ENCODE measurements around the gene GAS6. TPM values are rescaled to one million over a fixed set of nuclear protein-coding genes. Genes with fewer than 3 reads are reported as not detected.
A peak's percentile ranks its signal among the peaks of the same experiment; 100 is the strongest.
"Not testable (repeated sequence)": the region's sequence is repeated elsewhere in the genome, so short reads cannot be mapped to it uniquely, and the experiment has no call there.

Gene GAS6
- total RNA-seq, 2 experiments from 2014 or later, result 1.7 to 3.2 TPM

- intact Hi-C loops (cut with micrococcal nuclease), result no loop called here
- Mint-ChIP-seq H3K27ac (no peak overlapping the region), H3K4me1 (ENCODE audit: low read depth) (peaks cover 12% of the 10 kb centered on the region), H3K27me3 (ENCODE audit: low read depth) (no peaks in the 10 kb centered on the region), H3K9me3 (no peaks in the 10 kb centered on the region), H3K36me3 (ENCODE audit: low read depth) (peaks cover 3% of the 10 kb centered on the region), H3K4me3 (no peak overlapping the region)
- CTCF ChIA-PET, result no interaction called here
- DNase-seq, result no peak
Observed at GRCh38 chr13:113834496-113835200, 29.2 kb downstream of the GAS6 start.

DNA sequence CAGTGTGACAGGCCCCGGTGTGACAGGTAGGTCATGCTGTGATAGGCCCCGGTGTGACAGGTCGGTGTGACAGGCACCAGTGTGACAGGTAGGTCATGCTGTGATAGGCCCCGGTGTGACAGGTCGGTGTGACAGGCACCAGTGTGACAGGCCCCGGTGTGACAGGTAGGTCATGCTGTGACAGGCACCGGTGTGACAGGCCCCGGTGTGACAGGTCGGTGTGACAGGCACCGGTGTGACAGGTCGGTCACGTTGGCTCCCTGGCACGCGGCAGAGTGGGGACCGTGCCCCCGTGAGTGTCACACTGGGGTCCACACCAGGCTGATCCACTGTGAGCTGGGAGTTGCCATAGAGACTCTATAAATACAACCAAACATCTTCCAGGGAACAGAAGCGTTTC lies 29.9 kb downstream of the GAS6 start:
- DNase-seq; H3K9me3 Mint-ChIP-seq; H3K27me3 Mint-ChIP-seq (ENCODE audit: low read depth); intact Hi-C loops (cut with micrococcal nuclease); H3K36me3 Mint-ChIP-seq (ENCODE audit: low read depth); H3K4me3 Mint-ChIP-seq; CTCF ChIA-PET: not testable (repeated sequence)
- H3K4me1 Mint-ChIP-seq (ENCODE audit: low read depth), result peaks cover 12% of the 10 kb centered on the region
- H3K27ac Mint-ChIP-seq, result peak overlapping the region; percentile 18

DNA sequence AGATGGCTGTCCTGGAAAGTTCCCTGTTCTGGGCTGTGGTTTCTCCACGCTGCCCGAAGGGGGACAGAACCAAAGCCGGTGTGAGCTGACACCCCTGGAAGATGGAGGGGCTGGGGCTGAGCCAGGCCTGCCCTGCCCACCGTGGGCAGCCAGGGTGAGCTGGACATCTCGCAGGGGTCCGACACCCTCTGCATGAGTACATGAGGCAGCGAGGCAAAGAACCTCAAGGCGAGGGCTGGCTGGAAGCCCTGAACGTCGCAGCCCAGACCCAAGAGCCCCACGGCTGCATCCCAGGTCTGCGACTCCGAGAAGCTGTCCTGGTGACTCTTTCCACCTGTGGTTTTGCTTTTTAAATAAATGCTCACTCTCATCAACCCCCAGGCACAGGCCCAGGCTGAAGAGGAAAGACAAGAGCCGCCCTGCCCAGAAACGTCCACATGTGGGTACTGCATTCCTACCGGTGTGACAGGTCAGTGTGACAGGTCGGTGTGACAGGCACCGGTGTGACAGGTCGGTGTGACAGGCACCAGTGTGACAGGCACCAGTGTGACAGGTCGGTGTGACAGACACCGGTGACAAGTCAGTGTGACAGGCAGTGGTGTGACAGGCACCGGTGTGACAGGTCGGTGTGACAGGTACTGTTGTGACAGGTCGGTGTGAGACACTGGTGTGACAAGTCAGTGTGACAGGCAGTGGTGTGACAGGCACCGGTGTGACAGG lies 30.6 kb downstream of the GAS6 start:
- intact Hi-C loops (cut with micrococcal nuclease), result no loop called here
- CTCF ChIA-PET, result no interaction called here
- Mint-ChIP-seq H3K4me3 (no peak overlapping the region), H3K4me1 (ENCODE audit: low read depth) (peaks cover 12% of the 10 kb centered on the region), H3K27ac (no peak overlapping the region), H3K36me3 (ENCODE audit: low read depth) (peaks cover 4% of the 10 kb centered on the region), H3K9me3 (no peaks in the 10 kb centered on the region), H3K27me3 (ENCODE audit: low read depth) (no peaks in the 10 kb centered on the region)
- no peak for DNase-seq

DNA sequence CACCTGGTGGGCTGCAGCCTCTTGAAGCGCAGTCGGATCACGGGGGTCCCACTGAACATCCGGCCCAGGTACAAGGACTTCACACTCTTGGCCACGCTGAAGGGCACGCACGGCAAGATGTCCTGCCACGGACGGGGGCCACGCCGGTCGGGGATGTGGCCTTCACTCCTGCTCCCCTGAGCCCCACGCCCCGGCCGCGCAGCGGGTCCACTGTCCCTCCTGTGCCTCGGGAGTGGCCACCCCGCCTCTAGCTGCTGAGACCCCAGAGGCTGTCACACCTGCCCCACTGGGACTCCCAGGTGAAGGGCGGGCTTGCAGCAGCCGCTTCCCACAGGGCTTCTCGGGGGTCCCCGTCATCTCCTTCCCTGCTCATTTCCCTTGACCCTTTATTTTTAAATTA lies 31.2 kb downstream of the GAS6 start:
- no peak overlapping the region for H3K4me3 Mint-ChIP-seq
- CTCF ChIA-PET, result no interaction called here
- H3K9me3 Mint-ChIP-seq, result no peaks in the 10 kb centered on the region
- H3K36me3 Mint-ChIP-seq (ENCODE audit: low read depth), result peaks cover 5% of the 10 kb centered on the region
- H3K27ac Mint-ChIP-seq, result no peak overlapping the region
- no peak for DNase-seq
- H3K27me3 Mint-ChIP-seq (ENCODE audit: low read depth), result no peaks in the 10 kb centered on the region
- intact Hi-C loops (cut with micrococcal nuclease), result no loop called here
- peaks cover 10% of the 10 kb centered on the region for H3K4me1 Mint-ChIP-seq (ENCODE audit: low read depth)

DNA sequence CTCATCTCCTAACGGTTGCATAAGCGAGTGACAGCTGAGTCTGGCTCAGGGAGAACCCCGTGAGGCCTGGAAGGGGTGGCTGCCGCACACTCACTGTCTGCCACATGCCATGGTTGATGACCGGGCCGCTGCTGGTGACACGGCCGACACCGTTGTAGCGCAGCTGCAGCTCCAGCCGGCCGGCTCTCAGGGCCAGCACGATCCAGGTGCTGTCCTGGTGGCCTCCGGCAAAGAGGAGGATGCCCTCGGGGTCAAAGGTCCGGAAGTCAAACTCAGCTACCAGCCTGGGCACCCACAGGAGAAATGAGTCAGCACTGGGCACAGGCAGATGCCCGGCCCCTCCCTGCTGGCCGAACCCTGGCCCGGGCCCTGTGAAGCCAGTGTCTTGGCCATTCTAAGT lies 31.7 kb downstream of the GAS6 start:
- no peak overlapping the region for H3K4me3 Mint-ChIP-seq
- H3K36me3 Mint-ChIP-seq (ENCODE audit: low read depth), result peaks cover 5% of the 10 kb centered on the region
- intact Hi-C loops (cut with micrococcal nuclease), result no loop called here
- H3K4me1 Mint-ChIP-seq (ENCODE audit: low read depth), result peaks cover 6% of the 10 kb centered on the region
- CTCF ChIA-PET, result no interaction called here
- no peak for DNase-seq
- no peaks in the 10 kb centered on the region for H3K9me3 Mint-ChIP-seq
- no peaks in the 10 kb centered on the region for H3K27me3 Mint-ChIP-seq (ENCODE audit: low read depth)
- H3K27ac Mint-ChIP-seq, result no peak overlapping the region

DNA sequence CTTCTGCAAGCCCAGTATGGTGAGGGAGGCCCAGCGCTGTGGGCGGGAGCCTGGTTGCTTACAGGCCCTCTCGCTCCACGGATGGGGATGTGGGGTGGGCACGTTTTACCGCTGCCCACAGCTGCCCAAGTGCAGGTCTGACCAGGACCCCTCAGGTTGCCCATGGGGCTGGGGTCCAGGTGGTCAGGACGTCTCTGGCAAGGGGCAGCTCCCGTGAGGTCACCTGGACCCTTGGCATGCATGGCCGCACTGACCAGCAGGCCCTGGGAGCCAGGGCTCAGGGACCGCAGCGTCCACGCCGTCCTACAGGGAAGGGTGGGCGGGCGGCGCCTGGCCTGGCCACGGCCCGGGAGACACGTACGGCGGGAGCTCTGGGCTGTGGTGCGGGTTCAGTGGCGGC lies 32.8 kb downstream of the GAS6 start:
- Mint-ChIP-seq H3K27me3 (ENCODE audit: low read depth) (no peaks in the 10 kb centered on the region), H3K4me3 (no peak overlapping the region), H3K36me3 (ENCODE audit: low read depth) (peaks cover 7% of the 10 kb centered on the region), H3K9me3 (no peaks in the 10 kb centered on the region), H3K27ac (no peak overlapping the region), H3K4me1 (ENCODE audit: low read depth) (peaks cover 2% of the 10 kb centered on the region)
- intact Hi-C loops (cut with micrococcal nuclease), result no loop called here
- no peak for DNase-seq
- CTCF ChIA-PET, result no interaction called here

DNA sequence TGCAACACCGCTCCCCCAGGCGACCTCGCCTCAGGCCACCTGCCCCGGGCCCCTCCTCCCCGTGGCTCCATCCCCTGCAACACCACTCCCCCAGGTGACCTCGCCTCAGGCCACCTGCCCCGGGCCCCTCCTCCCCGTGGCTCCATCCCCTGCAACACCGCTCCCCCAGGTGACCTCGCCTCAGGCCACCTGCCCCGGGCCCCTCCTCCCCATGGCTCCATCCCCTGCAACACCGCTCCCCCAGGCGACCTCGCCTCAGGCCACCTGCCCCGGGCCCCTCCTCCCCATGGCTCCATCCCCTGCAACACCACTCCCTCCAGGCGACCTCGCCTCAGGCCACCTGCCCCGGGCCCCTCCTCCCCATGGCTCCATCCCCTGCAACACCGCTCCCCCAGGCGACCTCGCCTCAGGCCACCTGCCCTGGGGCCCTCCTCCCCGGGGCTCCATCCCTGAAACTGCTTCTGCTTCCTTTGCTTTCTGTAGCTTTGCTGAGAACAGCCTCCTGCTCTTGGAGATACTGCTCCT lies 33.4 kb downstream of the GAS6 start:
- H3K9me3 Mint-ChIP-seq, CTCF ChIA-PET: not testable (repeated sequence)

GRCh38 chr13:113828282-113828825 lies 35.5 kb downstream of the GAS6 start:
- no peak overlapping the region for H3K4me3 Mint-ChIP-seq
- no peaks in the 10 kb centered on the region for H3K9me3 Mint-ChIP-seq
- H3K27ac Mint-ChIP-seq, result no peak overlapping the region
- H3K27me3 Mint-ChIP-seq (ENCODE audit: low read depth), result no peaks in the 10 kb centered on the region
- H3K4me1 Mint-ChIP-seq (ENCODE audit: low read depth), result no peaks in the 10 kb centered on the region
- CTCF ChIA-PET, result no interaction called here
- intact Hi-C loops (cut with micrococcal nuclease), result no loop called here
- no peak for DNase-seq
- peaks cover 5% of the 10 kb centered on the region for H3K36me3 Mint-ChIP-seq (ENCODE audit: low read depth)

More for the DNA sequence above, 33.4 kb downstream of the GAS6 start:
- H3K27ac Mint-ChIP-seq; H3K36me3 Mint-ChIP-seq (ENCODE audit: low read depth); H3K4me3 Mint-ChIP-seq; DNase-seq; intact Hi-C loops (cut with micrococcal nuclease); H3K4me1 Mint-ChIP-seq (ENCODE audit: low read depth); H3K27me3 Mint-ChIP-seq (ENCODE audit: low read depth): not testable (repeated sequence)

GRCh38 chr13:113827021-113827420 lies 36.9 kb downstream of the GAS6 start:
- H3K9me3 Mint-ChIP-seq, result no peaks in the 10 kb centered on the region
- H3K36me3 Mint-ChIP-seq (ENCODE audit: low read depth), result peaks cover 6% of the 10 kb centered on the region
- intact Hi-C loops (cut with micrococcal nuclease), result no loop called here
- H3K27ac Mint-ChIP-seq, result no peak overlapping the region
- no peaks in the 10 kb centered on the region for H3K27me3 Mint-ChIP-seq (ENCODE audit: low read depth)
- no peak overlapping the region for H3K4me3 Mint-ChIP-seq
- CTCF ChIA-PET, result no interaction called here
- no peak for DNase-seq
- no peaks in the 10 kb centered on the region for H3K4me1 Mint-ChIP-seq (ENCODE audit: low read depth)

DNA sequence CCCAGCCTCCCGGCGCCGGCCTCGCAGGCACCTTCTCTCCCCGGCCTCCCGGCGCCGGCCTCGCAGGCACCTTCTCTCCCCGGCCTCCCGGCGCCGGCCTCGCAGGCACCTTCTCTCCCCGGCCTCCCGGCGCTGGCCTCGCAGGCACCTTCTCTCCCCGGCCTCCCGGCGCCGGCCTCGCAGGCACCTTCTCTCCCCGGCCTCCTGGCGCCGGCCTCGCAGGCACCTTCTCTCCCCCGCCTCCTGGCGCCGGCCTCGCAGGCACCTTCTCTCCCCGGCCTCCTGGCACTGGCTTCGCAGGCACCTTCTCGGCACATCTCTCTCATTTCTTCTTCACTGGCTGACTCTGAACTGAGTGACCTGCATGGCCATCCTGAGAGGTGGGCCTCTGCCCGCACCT lies 37.4 kb downstream of the GAS6 start:
- H3K4me1 Mint-ChIP-seq (ENCODE audit: low read depth); H3K4me3 Mint-ChIP-seq; H3K9me3 Mint-ChIP-seq; CTCF ChIA-PET; H3K27ac Mint-ChIP-seq; H3K36me3 Mint-ChIP-seq (ENCODE audit: low read depth); DNase-seq; H3K27me3 Mint-ChIP-seq (ENCODE audit: low read depth); intact Hi-C loops (cut with micrococcal nuclease): not testable (repeated sequence)

DNA sequence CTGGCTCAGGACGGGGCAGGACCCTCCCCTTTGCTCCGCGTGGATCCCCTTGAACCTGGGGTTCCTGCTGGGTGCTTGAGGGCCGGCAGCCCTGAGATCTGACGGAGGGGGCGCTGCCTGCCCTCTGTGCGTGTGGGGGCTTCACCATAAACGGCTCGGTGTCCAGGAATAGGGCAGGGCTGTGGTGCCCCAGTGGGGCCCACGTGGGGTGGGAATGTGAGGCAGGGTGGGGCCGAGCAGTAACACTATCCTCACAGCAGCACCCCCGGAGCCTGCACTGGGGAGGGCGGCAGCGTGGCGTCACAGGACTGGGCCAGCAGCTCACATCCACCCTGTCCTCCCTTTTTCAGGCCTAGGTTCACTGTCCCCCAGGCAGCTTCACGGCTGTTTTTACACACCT lies 38.0 kb downstream of the GAS6 start:
- no peak for DNase-seq
- CTCF ChIA-PET, result no interaction called here
- H3K27me3 Mint-ChIP-seq (ENCODE audit: low read depth), result no peaks in the 10 kb centered on the region
- H3K4me3 Mint-ChIP-seq, result no peak overlapping the region
- H3K4me1 Mint-ChIP-seq (ENCODE audit: low read depth), result no peaks in the 10 kb centered on the region
- no peak overlapping the region for H3K27ac Mint-ChIP-seq
- peaks cover 7% of the 10 kb centered on the region for H3K36me3 Mint-ChIP-seq (ENCODE audit: low read depth)
- intact Hi-C loops (cut with micrococcal nuclease), result no loop called here
- H3K9me3 Mint-ChIP-seq, result no peaks in the 10 kb centered on the region

DNA sequence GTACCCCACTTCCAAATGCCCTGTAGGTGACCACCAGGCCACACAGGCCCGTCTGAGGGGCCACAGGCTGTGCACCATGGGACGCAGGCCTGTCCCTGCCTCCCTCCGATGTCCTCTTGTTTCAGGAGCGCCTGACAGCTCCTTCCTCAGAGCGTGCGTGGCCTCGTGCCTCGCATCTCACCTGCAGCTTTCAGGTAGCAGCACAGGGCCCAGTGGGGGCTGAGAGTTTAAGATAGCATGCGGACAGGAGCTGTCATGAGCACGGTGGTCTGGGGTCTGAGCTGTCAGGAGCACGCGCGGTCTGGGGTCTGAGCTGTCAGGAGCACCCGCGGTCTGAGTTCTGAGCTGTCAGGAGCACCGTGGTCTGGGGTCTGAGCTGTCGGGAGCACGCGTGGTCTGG lies 40.1 kb downstream of the GAS6 start:
- H3K4me1 Mint-ChIP-seq (ENCODE audit: low read depth), result no peaks in the 10 kb centered on the region
- H3K27ac Mint-ChIP-seq, result no peak overlapping the region
- no peaks in the 10 kb centered on the region for H3K9me3 Mint-ChIP-seq
- CTCF ChIA-PET, result interaction anchor here (0.6 kb wide), 1 partner anchor 146 kb away, joined by 3 read pairs; no protein-coding TSS in a partner anchor
- no peak overlapping the region for H3K4me3 Mint-ChIP-seq
- DNase-seq, result no peak
- H3K36me3 Mint-ChIP-seq (ENCODE audit: low read depth), result peaks cover 7% of the 10 kb centered on the region
- intact Hi-C loops (cut with micrococcal nuclease), result no loop called here
- H3K27me3 Mint-ChIP-seq (ENCODE audit: low read depth), result no peaks in the 10 kb centered on the region

Data from activated naive CD4-positive, alpha-beta T cell treated with anti-CD3 and anti-CD28 coated beads for 36 hours (primary cell).